ENCODE data around the gene FOXO1. TPM values are rescaled to one million over a fixed set of nuclear protein-coding genes. Genes with fewer than 3 reads are reported as not detected.

Gene FOXO1
- total RNA-seq, 1 experiment from 2014 or later = 12.2 TPM

DNA sequence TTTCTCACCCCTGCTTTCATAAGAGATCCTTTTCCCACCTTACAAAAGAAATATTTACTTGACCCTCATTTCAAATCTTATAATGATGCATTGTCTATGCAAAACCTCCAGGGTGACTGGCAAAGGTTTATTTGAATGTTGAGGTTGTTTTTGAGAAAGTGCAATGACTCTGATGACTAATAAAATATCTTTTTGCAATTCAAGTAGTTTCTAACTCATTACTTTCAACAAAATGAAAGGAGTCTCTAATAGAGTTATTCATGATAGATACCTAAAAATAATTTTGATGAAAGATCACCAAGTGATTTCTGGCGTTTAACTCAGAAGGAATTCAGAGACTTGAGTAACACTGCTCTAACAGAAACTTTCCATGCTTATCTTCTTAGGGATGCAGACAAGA, 144.2 kb downstream of the FOXO1 start:
- no peak overlapping the region for H2AFZ ChIP-seq (ENCODE audit: low read depth, low read length, poor library complexity, severe bottlenecking)
- H3K9me3 ChIP-seq (ENCODE audit: control insufficient read depth in 1 of 2, insufficient read depth in 1 of 2, low read depth in 1 of 2, low read length in 2 of 2) = no peaks in the 10 kb centered on the region
- ChIA-PET POLR2A (no interaction called here), CTCF (no interaction called here), RAD21 (ENCODE audit: low non-redundant PET in 1 of 2, low total read pairs in 2 of 2, uncharacterized antibody in 2 of 2, unreplicated experiment in 2 of 2) (no interaction called here)
- peaks cover 0 to 6% of the 10 kb centered on the region in 2 experiments; a peak in 1 of 4 replicates for H3K4me1 ChIP-seq (ENCODE audit: control insufficient read depth in 1 of 2, insufficient read depth in 2 of 2, low read length in 2 of 2)
- H3K4me3 ChIP-seq (replicated peaks in 1 of 2; ENCODE audit: low read depth in 1 of 2, low read length in 2 of 2) = no peak overlapping the region
- H3K27me3 ChIP-seq (ENCODE audit: insufficient read depth, low read length) = no peaks in the 10 kb centered on the region
- no peak overlapping the region for H3K27ac ChIP-seq (ENCODE audit: low read depth, low read length)
- no peak overlapping the region for H3K9ac ChIP-seq (ENCODE audit: low read length)
- no peak overlapping the region for H3K4me2 ChIP-seq (ENCODE audit: low read length)
- no peak for ATAC-seq
- BruUV-seq (replicated peaks) = no TSS peak
- DNase-seq (ENCODE audit: low read depth, low spot score) = no peak
- no peaks in the 10 kb centered on the region for H3K36me3 ChIP-seq (ENCODE audit: control insufficient read depth in 1 of 2, insufficient read depth in 2 of 2, low read length in 2 of 2)
- TF ChIP-seq SP1 (IDR thresholded peaks at IDR 0.05; ENCODE audit: low read depth) = no peak
- no peak for TF ChIP-seq SRF (IDR thresholded peaks at IDR 0.05; ENCODE audit: low read depth)
- TF ChIP-seq YY1 (IDR thresholded peaks at IDR 0.05; ENCODE audit: extremely low read depth, insufficient replicate concordance, low read depth, low read length) = no peak
- no peak for TF ChIP-seq FOSL1 (IDR thresholded peaks at IDR 0.05; ENCODE audit: low read depth)
- TF ChIP-seq, protein P1, sequence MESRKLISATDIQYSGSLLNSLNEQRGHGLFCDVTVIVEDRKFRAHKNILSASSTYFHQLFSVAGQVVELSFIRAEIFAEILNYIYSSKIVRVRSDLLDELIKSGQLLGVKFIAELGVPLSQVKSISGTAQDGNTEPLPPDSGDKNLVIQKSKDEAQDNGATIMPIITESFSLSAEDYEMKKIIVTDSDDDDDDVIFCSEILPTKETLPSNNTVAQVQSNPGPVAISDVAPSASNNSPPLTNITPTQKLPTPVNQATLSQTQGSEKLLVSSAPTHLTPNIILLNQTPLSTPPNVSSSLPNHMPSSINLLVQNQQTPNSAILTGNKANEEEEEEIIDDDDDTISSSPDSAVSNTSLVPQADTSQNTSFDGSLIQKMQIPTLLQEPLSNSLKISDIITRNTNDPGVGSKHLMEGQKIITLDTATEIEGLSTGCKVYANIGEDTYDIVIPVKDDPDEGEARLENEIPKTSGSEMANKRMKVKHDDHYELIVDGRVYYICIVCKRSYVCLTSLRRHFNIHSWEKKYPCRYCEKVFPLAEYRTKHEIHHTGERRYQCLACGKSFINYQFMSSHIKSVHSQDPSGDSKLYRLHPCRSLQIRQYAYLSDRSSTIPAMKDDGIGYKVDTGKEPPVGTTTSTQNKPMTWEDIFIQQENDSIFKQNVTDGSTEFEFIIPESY (IDR thresholded peaks at IDR 0.05; ENCODE audit: extremely low read depth, insufficient replicate concordance, low read length) = no peak
- no peak for TF ChIP-seq CBX3 (IDR thresholded peaks at IDR 0.05; ENCODE audit: low read depth)
- no peak for TF ChIP-seq POLR2AphosphoS5 (IDR thresholded peaks at IDR 0.05; ENCODE audit: low read depth, low read length)
- H3K79me2 ChIP-seq (ENCODE audit: insufficient read depth, low read length) = no peaks in the 10 kb centered on the region
- intact Hi-C loops (cut with micrococcal nuclease) = no loop called here
- H3K9me2 ChIP-seq (ENCODE audit: insufficient read depth) = no peaks in the 10 kb centered on the region
- no peaks in the 10 kb centered on the region for H4K20me1 ChIP-seq (ENCODE audit: insufficient read depth)

DNA sequence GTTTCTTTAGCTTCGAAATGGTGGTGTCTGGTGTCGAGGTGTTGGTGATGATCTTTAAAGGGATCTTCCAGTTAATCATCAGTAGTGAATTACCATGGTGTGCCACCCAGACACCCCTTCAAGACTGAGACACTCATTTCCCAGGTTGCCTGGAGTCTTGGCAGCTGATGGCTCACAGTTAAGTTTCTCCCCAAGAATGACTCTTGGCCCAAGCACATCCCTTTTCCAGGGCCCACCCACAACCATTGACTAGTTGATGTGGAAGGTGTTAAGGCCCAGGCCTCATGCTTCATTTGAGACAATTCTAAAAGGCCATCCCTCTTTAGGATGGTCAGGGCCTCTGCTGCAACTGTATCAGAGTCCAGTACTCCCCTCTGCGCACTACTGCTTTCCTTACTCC, 145.5 kb downstream of the FOXO1 start:
- no peak for DNase-seq (ENCODE audit: low read depth, low spot score)
- H2AFZ ChIP-seq (ENCODE audit: low read depth, low read length, poor library complexity, severe bottlenecking) = no peak overlapping the region
- ChIA-PET POLR2A (no interaction called here), RAD21 (ENCODE audit: low non-redundant PET in 1 of 2, low total read pairs in 2 of 2, uncharacterized antibody in 2 of 2, unreplicated experiment in 2 of 2) (no interaction called here), CTCF (no interaction called here)
- H4K20me1 ChIP-seq (ENCODE audit: insufficient read depth) = no peaks in the 10 kb centered on the region
- no peaks in the 10 kb centered on the region for H3K27me3 ChIP-seq (ENCODE audit: insufficient read depth, low read length)
- H3K9me3 ChIP-seq (ENCODE audit: control insufficient read depth in 1 of 2, insufficient read depth in 1 of 2, low read depth in 1 of 2, low read length in 2 of 2) = no peaks in the 10 kb centered on the region
- H3K27ac ChIP-seq (ENCODE audit: low read depth, low read length) = no peak overlapping the region
- H3K36me3 ChIP-seq (ENCODE audit: control insufficient read depth in 1 of 2, insufficient read depth in 2 of 2, low read length in 2 of 2) = no peaks in the 10 kb centered on the region
- BruUV-seq (replicated peaks) = no TSS peak
- no peaks in the 10 kb centered on the region for H3K79me2 ChIP-seq (ENCODE audit: insufficient read depth, low read length)
- peaks cover 0 to 6% of the 10 kb centered on the region in 2 experiments; a peak in 1 of 4 replicates for H3K4me1 ChIP-seq (ENCODE audit: control insufficient read depth in 1 of 2, insufficient read depth in 2 of 2, low read length in 2 of 2)
- H3K4me3 ChIP-seq (replicated peaks in 1 of 2; ENCODE audit: low read depth in 1 of 2, low read length in 2 of 2) = no peak overlapping the region
- no peak overlapping the region for H3K9ac ChIP-seq (ENCODE audit: low read length)
- no peak for ATAC-seq
- H3K4me2 ChIP-seq (ENCODE audit: low read length) = no peak overlapping the region
- intact Hi-C loops (cut with micrococcal nuclease) = no loop called here
- no peaks in the 10 kb centered on the region for H3K9me2 ChIP-seq (ENCODE audit: insufficient read depth)
- TF ChIP-seq CBX3 (IDR thresholded peaks at IDR 0.05; ENCODE audit: low read depth) = no peak
- TF ChIP-seq POLR2AphosphoS5 (IDR thresholded peaks at IDR 0.05; ENCODE audit: low read depth, low read length) = no peak
- no peak for TF ChIP-seq EZH2phosphoT487 (IDR thresholded peaks at IDR 0.05; ENCODE audit: borderline replicate concordance)
- no peak for TF ChIP-seq TCF7L2 (IDR thresholded peaks at IDR 0.05; ENCODE audit: borderline replicate concordance, extremely low read depth, insufficient read depth, insufficient read length)
- TF ChIP-seq SIN3A (IDR thresholded peaks at IDR 0.05; ENCODE audit: low read depth) = no peak
- no peak for TF ChIP-seq ELF1 (IDR thresholded peaks at IDR 0.05; ENCODE audit: borderline replicate concordance, low read depth)
- TF ChIP-seq EGR1 (IDR thresholded peaks at IDR 0.05; ENCODE audit: low read depth) = no peak
- no peak for TF ChIP-seq FOSL1 (IDR thresholded peaks at IDR 0.05; ENCODE audit: low read depth)
- TF ChIP-seq ZFX (IDR thresholded peaks at IDR 0.05) = no peak
- no peak for TF ChIP-seq CEBPB (IDR thresholded peaks at IDR 0.05; ENCODE audit: low read depth)
- TF ChIP-seq, protein P2, sequence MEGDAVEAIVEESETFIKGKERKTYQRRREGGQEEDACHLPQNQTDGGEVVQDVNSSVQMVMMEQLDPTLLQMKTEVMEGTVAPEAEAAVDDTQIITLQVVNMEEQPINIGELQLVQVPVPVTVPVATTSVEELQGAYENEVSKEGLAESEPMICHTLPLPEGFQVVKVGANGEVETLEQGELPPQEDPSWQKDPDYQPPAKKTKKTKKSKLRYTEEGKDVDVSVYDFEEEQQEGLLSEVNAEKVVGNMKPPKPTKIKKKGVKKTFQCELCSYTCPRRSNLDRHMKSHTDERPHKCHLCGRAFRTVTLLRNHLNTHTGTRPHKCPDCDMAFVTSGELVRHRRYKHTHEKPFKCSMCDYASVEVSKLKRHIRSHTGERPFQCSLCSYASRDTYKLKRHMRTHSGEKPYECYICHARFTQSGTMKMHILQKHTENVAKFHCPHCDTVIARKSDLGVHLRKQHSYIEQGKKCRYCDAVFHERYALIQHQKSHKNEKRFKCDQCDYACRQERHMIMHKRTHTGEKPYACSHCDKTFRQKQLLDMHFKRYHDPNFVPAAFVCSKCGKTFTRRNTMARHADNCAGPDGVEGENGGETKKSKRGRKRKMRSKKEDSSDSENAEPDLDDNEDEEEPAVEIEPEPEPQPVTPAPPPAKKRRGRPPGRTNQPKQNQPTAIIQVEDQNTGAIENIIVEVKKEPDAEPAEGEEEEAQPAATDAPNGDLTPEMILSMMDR (IDR thresholded peaks at IDR 0.05 in 2 of 3, conservative IDR thresholded peaks at IDR 0.05 in 1 of 3; ENCODE audit: borderline replicate concordance in 1 of 3, insufficient read depth in 1 of 3, low read depth in 2 of 3, low read length in 2 of 3) = no peak
- TF ChIP-seq, protein P1 (IDR thresholded peaks at IDR 0.05; ENCODE audit: extremely low read depth, insufficient replicate concordance, low read length) = no peak

All from HCT116 (cell line).